HepG2 (cell line): ENCODE measurements around the gene PNKD. TPM values are rescaled to one million over a fixed set of nuclear protein-coding genes. Genes with fewer than 3 reads are reported as not detected.
A peak's percentile ranks its signal among the peaks of the same experiment; 100 is the strongest.

ENCODE experiments used
- ARID4A ChIP-seq: sonication (generic); formaldehyde crosslinking; IDR thresholded peaks from 2 replicates; pipeline ENCODE4 v1.5.0; 2020; ENCODE audit warnings: mild to moderate bottlenecking, missing genetic modification reagents, borderline replicate concordance
- ATF7 ChIP-seq, 2 experiments: fragments of 450-650 bp in 1 of 2; sonication (generic) in 1 of 2; formaldehyde crosslinking in 1 of 2; IDR thresholded peaks; 2 replicates each; pipeline versions ENCODE4 v1.4.0 to v1.6.1; 2016 to 2020; ENCODE audit warnings: antibody characterized with exemption in 1 of 2, mild to moderate bottlenecking in 1 of 2, missing genetic modification reagents in 1 of 2
- CREB1 ChIP-seq, 2 experiments: fragments of 450-650 bp in 1 of 2; IDR thresholded peaks; 2 replicates each; pipeline ENCODE4 v1.6.1; 2016 to 2017; ENCODE audit warnings: control low read depth in 1 of 2, mild to moderate bottlenecking in 1 of 2, missing compliant biosample characterization in 1 of 2, missing genetic modification characterization in 1 of 2
- CREM ChIP-seq, 2 experiments: sonication (generic) in 1 of 2; formaldehyde crosslinking in 1 of 2; IDR thresholded peaks; 2 replicates each; pipeline versions ENCODE4 v1.4.0 to v1.6.1; 2016 to 2020; ENCODE audit warnings: antibody characterized with exemption in 1 of 2, mild to moderate bottlenecking in 1 of 2, missing genetic modification reagents in 1 of 2
- ELF3 ChIP-seq: IDR thresholded peaks from 2 replicates; pipeline ENCODE4 v1.6.1; 2016; ENCODE audit warnings: missing genetic modification reagents, missing compliant biosample characterization
- GABPB1 ChIP-seq: IDR thresholded peaks from 2 replicates; pipeline ENCODE4 v1.6.1; 2016; ENCODE audit warnings: mild to moderate bottlenecking, missing genetic modification reagents, moderate library complexity, missing compliant biosample characterization
- HNRNPLL ChIP-seq: fragments of 200-400 bp; formaldehyde crosslinking; IDR thresholded peaks from 2 replicates; pipeline ENCODE4 v1.6.1; 2017; ENCODE audit warnings: mild to moderate bottlenecking, low read depth, low read length; ENCODE audit not compliant: poor library complexity, severe bottlenecking
- HOMEZ ChIP-seq: IDR thresholded peaks from 2 replicates; pipeline ENCODE4 v1.6.1; 2016; ENCODE audit warnings: low read depth
- HOXA3 ChIP-seq: sonication (generic); formaldehyde crosslinking; IDR thresholded peaks from 2 replicates; pipeline ENCODE4 v1.5.0; 2020; ENCODE audit warnings: missing genetic modification reagents
- PPARG ChIP-seq: conservative IDR thresholded peaks from 2 replicates; pipeline ENCODE4 v1.6.1; 2016; ENCODE audit warnings: missing biosample characterization, missing genetic modification reagents
- RFXAP ChIP-seq: sonication (generic); formaldehyde crosslinking; IDR thresholded peaks from 2 replicates; pipeline ENCODE4 v1.4.0; 2020; ENCODE audit warnings: missing genetic modification reagents, borderline replicate concordance
- RXRB ChIP-seq: IDR thresholded peaks from 2 replicates; pipeline ENCODE4 v1.6.1; 2016; ENCODE audit warnings: borderline replicate concordance, missing genetic modification reagents, missing compliant biosample characterization
- SAP130 ChIP-seq: IDR thresholded peaks from 2 replicates; pipeline ENCODE4 v1.6.1; 2016; ENCODE audit warnings: low read depth
- SOX5 ChIP-seq: IDR thresholded peaks from 2 replicates; pipeline ENCODE4 v1.6.1; 2016; ENCODE audit warnings: borderline replicate concordance
- SRY ChIP-seq: sonication (generic); formaldehyde crosslinking; IDR thresholded peaks from 2 replicates; pipeline ENCODE4 v1.8.0; 2022; ENCODE audit warnings: mild to moderate bottlenecking, missing genetic modification reagents
- TAF1 ChIP-seq: sonication (generic); formaldehyde crosslinking; IDR thresholded peaks from 2 replicates; pipeline ENCODE4 v1.4.0; 2020; ENCODE audit warnings: missing genetic modification reagents
- TAF15 ChIP-seq: fragments of 200-400 bp; formaldehyde crosslinking; IDR thresholded peaks from one replicate; pipeline ENCODE4 v1.6.1; 2018; ENCODE audit warnings: mild to moderate bottlenecking, low read depth, low read length; ENCODE audit not compliant: poor library complexity, severe bottlenecking
- ZBTB21 ChIP-seq: sonication (generic); formaldehyde crosslinking; IDR thresholded peaks from 2 replicates; pipeline ENCODE4 v1.4.0; 2020; ENCODE audit warnings: missing genetic modification reagents
- ZNF253 ChIP-seq: sonication (generic); formaldehyde crosslinking; IDR thresholded peaks from 2 replicates; pipeline ENCODE4 v1.8.0; 2022; ENCODE audit warnings: mild to moderate bottlenecking, missing genetic modification reagents, borderline replicate concordance
- ZNF280B ChIP-seq: sonication (generic); formaldehyde crosslinking; IDR thresholded peaks from 2 replicates; pipeline ENCODE4 v1.5.0; 2020; ENCODE audit warnings: missing genetic modification reagents, mild to moderate bottlenecking, borderline replicate concordance
- ZNF605 ChIP-seq: sonication (generic); formaldehyde crosslinking; IDR thresholded peaks from 2 replicates; pipeline ENCODE4 v1.8.0; 2022; ENCODE audit warnings: mild to moderate bottlenecking, missing genetic modification reagents
- polyA plus RNA-seq, 8 experiments: library from polyadenylated mRNA; depleted of rRNA in 3 of 8; stranded (reverse) in 7 of 8; unstranded in 1 of 8; fragments of >200 nt; fragmentation: Illumina TruSeq in 4 of 8; extraction: Trizol in 4 of 8; gene quantifications; 2 replicates each; pipeline versions ENCODE4 v1.2.1 to v1.2.3, GENCODE V29; 2011 to 2016; ENCODE audit warnings: low read depth in 4 of 8, missing spikeins in 1 of 8, mixed read lengths in 1 of 8; ENCODE audit not compliant: insufficient read depth in 1 of 8
- total RNA-seq, 5 experiments: library from RNA; depleted of rRNA; stranded (reverse); fragments of >200 nt; fragmentation: Illumina TruSeq; extraction: Trizol; gene quantifications; 2 replicates each; pipeline ENCODE4 v1.2.3, GENCODE V29; 2016; ENCODE audit warnings: low read depth in 1 of 5

Gene PNKD
- total and polyA plus RNA-seq, 2 of the 13 experiments (the other 11 are each of a cell fraction or from before 2014, with no cell fraction given) = 55.9 to 80.4 TPM

GRCh38 chr2:218387369-218388194, 117.3 kb downstream of the PNKD start (continued):
- peak; percentile 30; the same call in 1 of the 2 replicates for TF ChIP-seq ZNF280B (CRISPR knock-in tag)
- TF ChIP-seq SOX5 (CRISPR knock-in tag) = peak; percentile 40; the same call in 1 of the 2 replicates
- TF ChIP-seq RXRB (CRISPR knock-in tag) = peak; percentile 73
- peak; percentile 8; the same call in 1 of the 2 replicates for TF ChIP-seq ZNF253 (CRISPR knock-in tag)
- peak; percentile 69 for TF ChIP-seq ELF3 (CRISPR knock-in tag)
- peak; percentile 7 for TF ChIP-seq HNRNPLL
- TF ChIP-seq TAF15 = no peak
- TF ChIP-seq RFXAP (CRISPR knock-in tag) = no peak
- TF ChIP-seq ATF7 (IDR thresholded peaks at IDR 0.05) = no peak
- 0 out of 2 replicates have a peak, but pooled peaks have one; percentile 29 for TF ChIP-seq ATF7 (CRISPR knock-in tag; IDR thresholded peaks at IDR 0.05)
- peak; percentile 100; the same call in 1 of the 2 replicates for TF ChIP-seq HOMEZ
- TF ChIP-seq HOXA3 (CRISPR knock-in tag) = peak; percentile 70
- TF ChIP-seq CREM (IDR thresholded peaks at IDR 0.05) = peak; percentile 80
- TF ChIP-seq CREM (CRISPR knock-in tag; IDR thresholded peaks at IDR 0.05) = no peak
- TF ChIP-seq SAP130 = peak; percentile 55
- peak; percentile 94 for TF ChIP-seq ZBTB21 (CRISPR knock-in tag)
- TF ChIP-seq ARID4A (CRISPR knock-in tag) = peak; percentile 57; the same call in 1 of the 2 replicates
- 0 out of 2 replicates have a peak, but pooled peaks have one; percentile 1 for TF ChIP-seq ZNF605
- no peak for TF ChIP-seq SRY (CRISPR knock-in tag)
- TF ChIP-seq GABPB1 (CRISPR knock-in tag) = peak; percentile 39; the same call in 1 of the 2 replicates
- no peak for TF ChIP-seq TAF1 (CRISPR knock-in tag)
- TF ChIP-seq CREB1 (IDR thresholded peaks at IDR 0.05) = peak; percentile 78; the same call in 1 of the 2 replicates
- peak; percentile 87 for TF ChIP-seq CREB1 (CRISPR knock-in tag; IDR thresholded peaks at IDR 0.05)
- TF ChIP-seq PPARG (CRISPR knock-in tag) = 0 out of 2 replicates have a peak, but pooled peaks have one; percentile 24
